Measurements from ENCODE around the gene RHBDL1.

GRCh38 chr16:674214-674881, 1.1 kb upstream of the RHBDL1 start:
- TF ChIP-seq CTCF (conservative IDR thresholded peaks at IDR 0.05; ENCODE audit: low read depth, low read length) (no peak), EZH2 (IDR thresholded peaks at IDR 0.05; ENCODE audit: low read length, unreplicated experiment) (no peak), EZH2phosphoT487 (IDR thresholded peaks at IDR 0.05; ENCODE audit: borderline replicate concordance, low read length) (no peak)

All from PC-3 (cell line).